ENCODE measurements around the gene ETNK2.

Gene ETNK2

DNA sequence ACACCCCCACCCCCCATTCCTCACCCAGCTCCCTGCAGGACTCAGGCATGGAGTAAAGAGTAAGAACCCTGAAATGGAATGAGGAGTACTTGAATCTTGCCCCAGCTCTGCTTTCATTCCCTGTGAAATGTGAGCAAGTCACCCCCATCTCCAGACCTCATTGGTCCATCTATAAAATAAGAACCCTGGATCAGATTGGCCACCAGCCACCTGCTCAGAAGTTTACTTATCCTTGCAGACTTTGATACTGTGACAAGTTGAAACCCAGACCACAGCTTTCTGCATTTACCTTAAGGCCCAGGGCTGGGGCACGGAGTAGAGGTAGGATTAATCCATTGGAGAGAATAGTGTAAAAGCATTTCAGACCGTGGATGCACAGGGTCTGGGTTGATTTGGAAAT lies 42.2 kb upstream of the ETNK2 start:
- H3K4me3 ChIP-seq (ENCODE audit: insufficient read depth in 1 of 2, low read depth in 1 of 2, low read length in 2 of 2), result no peak overlapping the region
- no peak for DNase-seq
- no peaks in the 10 kb centered on the region for H3K9me3 ChIP-seq (ENCODE audit: control insufficient read depth, low read length)
- H2AFZ ChIP-seq (ENCODE audit: low read depth, low read length), result no peak overlapping the region
- no peak overlapping the region for H4K91ac ChIP-seq (ENCODE audit: low read length)
- H3K4me2 ChIP-seq (ENCODE audit: low read length, poor library complexity, severe bottlenecking), result no peak overlapping the region
- no peak overlapping the region for H2BK12ac ChIP-seq (ENCODE audit: low read length in 2 of 2)
- no peak overlapping the region for H3K4ac ChIP-seq (ENCODE audit: low read depth in 1 of 2, low read length in 2 of 2)
- H3K79me1 ChIP-seq (replicated peaks; ENCODE audit: low read length, poor library complexity, severe bottlenecking), result no peaks in the 10 kb centered on the region
- peaks cover 40% of the 10 kb centered on the region for H3K4me1 ChIP-seq (ENCODE audit: control insufficient read depth, insufficient read depth, low read depth, low read length)
- H2BK15ac ChIP-seq (ENCODE audit: low read depth, poor library complexity, severe bottlenecking), result no peak overlapping the region
- H3K27ac ChIP-seq (ENCODE audit: low read length, poor library complexity, severe bottlenecking), result no peak overlapping the region
- H3K9ac ChIP-seq (ENCODE audit: low read length), result no peak overlapping the region
- no peak overlapping the region for H3K14ac ChIP-seq (ENCODE audit: low read length in 2 of 2)
- no peak overlapping the region for H2BK120ac ChIP-seq (ENCODE audit: low read depth, low read length)
- H4K8ac ChIP-seq (ENCODE audit: low read length), result no peak overlapping the region
- peaks cover 25 to 93% of the 10 kb centered on the region in 2 experiments for H3K27me3 ChIP-seq (ENCODE audit: control insufficient read depth in 1 of 2, insufficient read depth in 1 of 2, low read length in 2 of 2)
- no peak overlapping the region for H2AK5ac ChIP-seq (ENCODE audit: low read length, severe bottlenecking)
- no peak overlapping the region for H3K18ac ChIP-seq (ENCODE audit: low read depth in 1 of 2, low read length in 2 of 2)
- no peak overlapping the region for H3K23ac ChIP-seq (ENCODE audit: low read length in 2 of 2)
- H2BK5ac ChIP-seq (ENCODE audit: low read depth, low read length, poor library complexity, severe bottlenecking), result no peak overlapping the region
- WGBS, result 87% methylated on average over 2 of the region's 2 CpGs
- H3K36me3 ChIP-seq (ENCODE audit: control insufficient read depth in 1 of 2, insufficient read depth in 2 of 2, low read depth in 1 of 2, low read length in 2 of 2), result no peaks in the 10 kb centered on the region

DNA sequence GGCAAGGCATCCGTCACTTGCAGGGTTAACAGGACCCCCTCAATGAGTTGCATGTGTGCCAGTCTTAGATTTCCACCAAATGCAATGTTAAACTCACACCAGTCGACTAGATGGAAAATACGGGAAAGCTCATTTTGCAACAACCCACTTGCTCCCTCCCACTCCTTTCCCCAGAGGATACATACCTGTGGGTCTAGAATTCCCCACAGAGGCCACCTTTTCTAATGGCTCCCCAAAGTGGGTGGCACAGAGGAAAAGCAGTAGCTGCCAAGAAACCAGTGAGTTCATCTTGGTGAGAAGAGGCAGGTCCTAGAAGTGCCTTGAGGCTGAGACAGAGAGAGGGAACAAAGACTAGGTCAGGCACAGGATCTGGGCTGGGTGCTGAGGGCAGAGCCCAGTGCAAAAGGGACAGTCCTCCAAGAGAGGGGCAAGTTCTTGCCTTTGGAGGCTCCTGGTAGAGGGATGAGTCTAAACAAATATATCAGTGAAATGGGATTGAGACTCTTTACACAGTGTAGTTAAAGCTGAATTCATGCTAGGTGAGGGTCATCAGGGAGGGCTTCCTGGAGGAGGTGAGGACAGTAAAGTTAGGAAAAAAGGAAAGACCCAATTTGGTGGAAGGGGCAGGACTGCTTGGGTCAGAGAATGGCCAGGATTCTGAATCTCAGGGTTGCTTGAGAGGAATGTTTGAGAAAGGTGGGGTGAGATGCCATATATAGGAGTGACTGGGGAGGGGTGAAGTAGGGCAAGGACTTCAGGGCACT lies 40.9 kb upstream of the ETNK2 start:
- no peak for DNase-seq
- Histone ChIP-seq H2AFZ (ENCODE audit: low read depth, low read length) (no peak overlapping the region), H3K9me3 (ENCODE audit: control insufficient read depth, low read length) (no peaks in the 10 kb centered on the region), H2BK12ac (ENCODE audit: low read length in 2 of 2) (no peak overlapping the region), H3K27me3 (ENCODE audit: control insufficient read depth in 1 of 2, insufficient read depth in 1 of 2, low read length in 2 of 2) (peaks cover 38 to 96% of the 10 kb centered on the region in 2 experiments), H3K23ac (ENCODE audit: low read length in 2 of 2) (no peak overlapping the region), H3K27ac (ENCODE audit: low read length, poor library complexity, severe bottlenecking) (no peak overlapping the region), H3K14ac (ENCODE audit: low read length in 2 of 2) (no peak overlapping the region), H3K18ac (ENCODE audit: low read depth in 1 of 2, low read length in 2 of 2) (no peak overlapping the region), H4K8ac (ENCODE audit: low read length) (no peak overlapping the region), H3K36me3 (ENCODE audit: control insufficient read depth in 1 of 2, insufficient read depth in 2 of 2, low read depth in 1 of 2, low read length in 2 of 2) (no peaks in the 10 kb centered on the region), H2BK15ac (ENCODE audit: low read depth, poor library complexity, severe bottlenecking) (no peak overlapping the region), H4K91ac (ENCODE audit: low read length) (no peak overlapping the region), H3K4me2 (ENCODE audit: low read length, poor library complexity, severe bottlenecking) (no peak overlapping the region), H2BK120ac (ENCODE audit: low read depth, low read length) (no peak overlapping the region), H2BK5ac (ENCODE audit: low read depth, low read length, poor library complexity, severe bottlenecking) (no peak overlapping the region), H3K4me3 (ENCODE audit: insufficient read depth in 1 of 2, low read depth in 1 of 2, low read length in 2 of 2) (no peak overlapping the region), H2AK5ac (ENCODE audit: low read length, severe bottlenecking) (no peak overlapping the region), H3K4ac (ENCODE audit: low read depth in 1 of 2, low read length in 2 of 2) (no peak overlapping the region), H3K79me1 (replicated peaks; ENCODE audit: low read length, poor library complexity, severe bottlenecking) (no peaks in the 10 kb centered on the region), H3K9ac (ENCODE audit: low read length) (no peak overlapping the region), H3K4me1 (ENCODE audit: control insufficient read depth, insufficient read depth, low read depth, low read length) (peaks cover 29% of the 10 kb centered on the region)
- 92% methylated on average over 3 of the region's 3 CpGs for WGBS

DNA sequence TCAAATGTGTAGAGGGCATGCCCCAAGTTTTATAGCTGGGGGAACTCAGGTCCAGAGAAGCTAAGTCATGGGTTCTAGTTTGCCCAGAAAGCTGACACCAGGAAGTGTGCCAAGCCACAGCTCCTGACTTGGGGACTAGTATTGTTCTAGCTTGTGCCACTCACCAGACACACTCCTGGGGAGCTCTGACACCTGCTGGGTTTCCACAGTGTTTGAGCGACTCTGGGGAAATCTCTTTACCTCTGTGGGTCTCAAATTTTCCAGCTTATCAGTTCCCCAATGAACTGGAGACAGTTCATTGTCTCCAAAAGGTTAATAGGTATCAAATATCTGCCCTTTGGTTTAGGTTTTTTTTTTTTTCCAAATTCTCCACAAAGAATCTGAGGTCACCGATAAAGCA lies 40.2 kb upstream of the ETNK2 start:
- Histone ChIP-seq H3K9ac (ENCODE audit: low read length) (no peak overlapping the region), H3K4ac (ENCODE audit: low read depth in 1 of 2, low read length in 2 of 2) (no peak overlapping the region), H4K8ac (ENCODE audit: low read length) (no peak overlapping the region), H2BK12ac (ENCODE audit: low read length in 2 of 2) (no peak overlapping the region), H3K4me1 (ENCODE audit: control insufficient read depth, insufficient read depth, low read depth, low read length) (peaks cover 28% of the 10 kb centered on the region), H3K36me3 (ENCODE audit: control insufficient read depth in 1 of 2, insufficient read depth in 2 of 2, low read depth in 1 of 2, low read length in 2 of 2) (no peaks in the 10 kb centered on the region), H3K4me3 (ENCODE audit: insufficient read depth in 1 of 2, low read depth in 1 of 2, low read length in 2 of 2) (no peak overlapping the region), H3K18ac (ENCODE audit: low read depth in 1 of 2, low read length in 2 of 2) (no peak overlapping the region), H2BK15ac (ENCODE audit: low read depth, poor library complexity, severe bottlenecking) (no peak overlapping the region), H3K14ac (ENCODE audit: low read length in 2 of 2) (no peak overlapping the region), H4K91ac (ENCODE audit: low read length) (no peak overlapping the region), H3K23ac (ENCODE audit: low read length in 2 of 2) (no peak overlapping the region), H2AFZ (ENCODE audit: low read depth, low read length) (no peak overlapping the region), H2BK120ac (ENCODE audit: low read depth, low read length) (no peak overlapping the region), H3K9me3 (ENCODE audit: control insufficient read depth, low read length) (no peaks in the 10 kb centered on the region), H3K27me3 (ENCODE audit: control insufficient read depth in 1 of 2, insufficient read depth in 1 of 2, low read length in 2 of 2) (peaks cover 46 to 97% of the 10 kb centered on the region in 2 experiments), H2AK5ac (ENCODE audit: low read length, severe bottlenecking) (no peak overlapping the region), H3K79me1 (replicated peaks; ENCODE audit: low read length, poor library complexity, severe bottlenecking) (no peaks in the 10 kb centered on the region), H3K27ac (ENCODE audit: low read length, poor library complexity, severe bottlenecking) (no peak overlapping the region), H3K4me2 (ENCODE audit: low read length, poor library complexity, severe bottlenecking) (no peak overlapping the region), H2BK5ac (ENCODE audit: low read depth, low read length, poor library complexity, severe bottlenecking) (no peak overlapping the region)
- DNase-seq, result no peak
- WGBS, result 96% methylated on average over 2 of the region's 2 CpGs

DNA sequence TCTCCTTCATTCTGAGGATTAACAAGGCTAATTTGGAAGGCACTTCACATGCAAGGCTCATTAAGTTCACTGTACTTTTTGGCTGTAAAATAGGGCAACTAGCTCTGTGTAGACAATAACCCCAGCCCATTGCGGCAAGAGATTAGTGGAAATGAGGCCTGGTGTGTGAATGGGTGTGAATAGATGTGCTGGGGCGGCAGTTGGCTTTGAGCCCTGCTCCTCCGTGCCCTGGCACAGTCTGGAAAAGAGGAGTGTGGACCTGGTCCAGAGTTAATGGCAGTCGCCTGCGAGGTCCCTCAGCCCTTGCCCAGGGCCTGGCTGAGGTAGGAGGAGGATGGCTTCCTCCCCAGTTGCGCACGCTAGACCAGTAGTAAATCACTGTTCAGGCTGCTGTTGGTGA lies 39.6 kb upstream of the ETNK2 start:
- Histone ChIP-seq H2AK5ac (ENCODE audit: low read length, severe bottlenecking) (no peak overlapping the region), H3K4me2 (ENCODE audit: low read length, poor library complexity, severe bottlenecking) (no peak overlapping the region), H2AFZ (ENCODE audit: low read depth, low read length) (no peak overlapping the region), H3K79me1 (replicated peaks; ENCODE audit: low read length, poor library complexity, severe bottlenecking) (no peaks in the 10 kb centered on the region), H3K4ac (ENCODE audit: low read depth in 1 of 2, low read length in 2 of 2) (no peak overlapping the region), H3K9ac (ENCODE audit: low read length) (no peak overlapping the region), H4K8ac (ENCODE audit: low read length) (no peak overlapping the region), H3K14ac (ENCODE audit: low read length in 2 of 2) (no peak overlapping the region), H3K36me3 (ENCODE audit: control insufficient read depth in 1 of 2, insufficient read depth in 2 of 2, low read depth in 1 of 2, low read length in 2 of 2) (no peaks in the 10 kb centered on the region), H3K4me3 (ENCODE audit: insufficient read depth in 1 of 2, low read depth in 1 of 2, low read length in 2 of 2) (no peak overlapping the region), H3K23ac (ENCODE audit: low read length in 2 of 2) (no peak overlapping the region), H4K91ac (ENCODE audit: low read length) (no peak overlapping the region), H3K18ac (ENCODE audit: low read depth in 1 of 2, low read length in 2 of 2) (no peak overlapping the region), H2BK5ac (ENCODE audit: low read depth, low read length, poor library complexity, severe bottlenecking) (no peak overlapping the region), H2BK120ac (ENCODE audit: low read depth, low read length) (no peak overlapping the region), H2BK15ac (ENCODE audit: low read depth, poor library complexity, severe bottlenecking) (no peak overlapping the region), H3K27me3 (ENCODE audit: control insufficient read depth in 1 of 2, insufficient read depth in 1 of 2, low read length in 2 of 2) (peaks cover 51 to 97% of the 10 kb centered on the region in 2 experiments), H3K4me1 (ENCODE audit: control insufficient read depth, insufficient read depth, low read depth, low read length) (peaks cover 22% of the 10 kb centered on the region), H2BK12ac (ENCODE audit: low read length in 2 of 2) (no peak overlapping the region), H3K27ac (ENCODE audit: low read length, poor library complexity, severe bottlenecking) (no peak overlapping the region), H3K9me3 (ENCODE audit: control insufficient read depth, low read length) (no peaks in the 10 kb centered on the region)
- DNase-seq, result no peak
- WGBS, result 83% methylated on average over 5 of the region's 7 CpGs
